C4-2B (cell line): ENCODE results near the gene GNB1.
"Not testable (repeated sequence)": the region's sequence is repeated elsewhere in the genome, so short reads cannot be mapped to it uniquely, and the experiment has no call there.

Experiments
- H3K27ac ChIP-seq: fragments of 450-650 bp; 2 replicates; pipeline ENCODE4 v1.5.1; 2017
- CTCF ChIP-seq: fragments of 450-650 bp; conservative IDR thresholded peaks from 2 replicates; pipeline ENCODE4 v1.5.1; 2017; ENCODE audit warnings: mild to moderate bottlenecking
- ZFX ChIP-seq: fragments of 450-650 bp; IDR thresholded peaks from 2 replicates; pipeline ENCODE4 v1.6.1; 2017

The GNB1 gene

GRCh38 chr1:1892079-1892762 lies 1.3 kb upstream of the GNB1 start:
- H3K27ac ChIP-seq, result peak overlapping the region; percentile 83

GRCh38 chr1:1891349-1892078 lies 627 bp upstream of the GNB1 start:
- peak; percentile 54; the same call in 1 of the 2 replicates for TF ChIP-seq ZFX
- TF ChIP-seq CTCF, result no peak
- H3K27ac ChIP-seq, result peak overlapping the region; percentile 83

More at GRCh38 chr1:1892079-1892762, 1.3 kb upstream of the GNB1 start:
- TF ChIP-seq ZFX (no peak), CTCF (no peak)

GRCh38 chr1:1889847-1890505 lies 911 bp downstream of the GNB1 start:
- TF ChIP-seq ZFX, result peak; percentile 84
- no peak for TF ChIP-seq CTCF
- H3K27ac ChIP-seq, result peak overlapping the region; percentile 83

- H3K27ac ChIP-seq, result peak overlapping the region; percentile 83
- TF ChIP-seq CTCF (no peak), ZFX (no peak)
Measured at GRCh38 chr1:1889090-1889750, 1.7 kb downstream of the GNB1 start.

GRCh38 chr1:1883890-1884289 lies 7.0 kb downstream of the GNB1 start:
- not testable (repeated sequence) for H3K27ac ChIP-seq

- H3K27ac ChIP-seq, result no peak overlapping the region; the same call in 1 of the 2 replicates
- no peak for TF ChIP-seq CTCF
- TF ChIP-seq ZFX, result no peak
Measured at GRCh38 chr1:1883092-1883873, 7.6 kb downstream of the GNB1 start.

GRCh38 chr1:1881727-1882126 lies 9.2 kb downstream of the GNB1 start:
- H3K27ac ChIP-seq, result no peak overlapping the region

More at GRCh38 chr1:1881727-1882126, 9.2 kb downstream of the GNB1 start:
- no peak for TF ChIP-seq CTCF
- TF ChIP-seq ZFX, result no peak
